Measurements from ENCODE around the gene HSD17B7. TPM values are rescaled to one million over a fixed set of nuclear protein-coding genes. Genes with fewer than 3 reads are reported as not detected.

The HSD17B7 gene
- total RNA-seq, 2 donors from 2014 or later = 13.3 to 18.1 TPM

- Mint-ChIP-seq H3K4me1 (peaks cover 3% of the 10 kb centered on the region), H3K4me3 (no peak overlapping the region), H3K27me3 (peaks cover 18% of the 10 kb centered on the region), H3K36me3 (ENCODE audit: low read depth) (no peaks in the 10 kb centered on the region), H3K27ac (no peak overlapping the region)
- H3K9me3 ChIP-seq (ENCODE audit: control insufficient read depth, low read length, poor library complexity, severe bottlenecking) = no peaks in the 10 kb centered on the region
- ATAC-seq = no peak
- no peak for DNase-seq
Measured at GRCh38 chr1:162855461-162856150, 65.1 kb downstream of the HSD17B7 start.

DNA sequence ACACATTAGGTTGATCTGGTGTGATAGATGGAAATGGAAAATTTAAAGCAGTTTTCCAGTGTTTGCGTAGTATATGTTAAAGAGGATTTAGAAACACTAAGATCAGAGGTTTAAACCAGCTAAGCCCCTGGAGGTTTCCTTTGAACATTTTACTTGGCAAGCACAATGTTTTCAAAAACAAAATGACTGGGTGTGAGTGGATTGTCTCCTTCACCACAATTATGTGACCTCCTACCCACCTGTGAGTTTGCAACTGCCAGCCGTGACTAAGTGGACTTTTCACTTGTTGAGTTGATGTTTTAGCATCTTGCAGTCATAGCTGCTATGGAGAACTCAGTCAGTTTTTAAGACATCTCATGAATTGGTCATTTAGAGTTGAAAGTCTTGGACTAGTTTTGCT is 65.8 kb downstream of the HSD17B7 start:
- H3K9me3 ChIP-seq (ENCODE audit: control insufficient read depth, low read length, poor library complexity, severe bottlenecking) = no peaks in the 10 kb centered on the region
- no peak overlapping the region for H3K27ac Mint-ChIP-seq
- H3K4me3 Mint-ChIP-seq = no peak overlapping the region
- H3K36me3 Mint-ChIP-seq (ENCODE audit: low read depth) = no peaks in the 10 kb centered on the region
- ATAC-seq = no peak
- peaks cover 3% of the 10 kb centered on the region for H3K4me1 Mint-ChIP-seq
- peaks cover 18% of the 10 kb centered on the region for H3K27me3 Mint-ChIP-seq
- DNase-seq = no peak

GRCh38 chr1:162857850-162858249 is 67.3 kb downstream of the HSD17B7 start:
- no peaks in the 10 kb centered on the region for H3K9me3 ChIP-seq (ENCODE audit: control insufficient read depth, low read length, poor library complexity, severe bottlenecking)
- DNase-seq (no peak), ATAC-seq (no peak)
- H3K4me1 Mint-ChIP-seq = peaks cover 3% of the 10 kb centered on the region
- no peak overlapping the region for H3K4me3 Mint-ChIP-seq
- H3K27me3 Mint-ChIP-seq = peaks cover 22% of the 10 kb centered on the region
- peaks cover 3% of the 10 kb centered on the region for H3K36me3 Mint-ChIP-seq (ENCODE audit: low read depth)
- H3K27ac Mint-ChIP-seq = no peak overlapping the region

GRCh38 chr1:162859191-162859590 is 68.7 kb downstream of the HSD17B7 start:
- Mint-ChIP-seq H3K27ac (no peak overlapping the region), H3K4me3 (no peak overlapping the region), H3K27me3 (peaks cover 22% of the 10 kb centered on the region), H3K36me3 (ENCODE audit: low read depth) (peaks cover 3% of the 10 kb centered on the region), H3K4me1 (peaks cover 3% of the 10 kb centered on the region)
- no peak for DNase-seq
- ATAC-seq = no peak
- no peaks in the 10 kb centered on the region for H3K9me3 ChIP-seq (ENCODE audit: control insufficient read depth, low read length, poor library complexity, severe bottlenecking)

DNA sequence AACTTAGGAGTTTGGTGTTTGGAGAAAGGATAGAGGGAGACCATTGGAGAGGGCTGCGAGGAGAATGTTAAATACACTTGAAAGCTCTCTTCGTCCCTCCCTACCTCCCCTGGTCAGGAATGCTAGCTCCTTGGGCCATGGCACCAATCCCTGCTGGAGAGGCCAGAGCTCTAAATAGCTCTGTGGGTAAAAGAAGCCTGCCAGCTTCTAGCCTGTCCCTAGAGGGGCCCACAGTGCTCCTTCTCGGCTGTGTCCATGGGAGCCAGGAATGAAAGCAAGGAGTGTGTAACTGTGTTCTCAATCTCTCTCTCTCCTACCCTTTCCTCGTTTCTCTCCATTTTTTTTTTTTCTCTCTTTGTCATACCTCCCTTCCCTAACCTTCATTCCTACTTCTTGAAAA is 70.6 kb downstream of the HSD17B7 start, which contains the start of gene CCDC190:
CCDC190 (minus strand) TSS at position 75 of the 400 bp plus-strand sequence. CDS start 1,529 bp downstream, outside the sequence.
- Mint-ChIP-seq H3K27ac (no peak within 1 kb of the TSS), H3K27me3 (peaks cover 22% of the 10 kb centered on the region), H3K4me1 (no peaks in the 10 kb centered on the region), H3K4me3 (no peak within 1 kb of the TSS), H3K36me3 (ENCODE audit: low read depth) (peaks cover 3% of the 10 kb centered on the region)
- H3K9me3 ChIP-seq (ENCODE audit: control insufficient read depth, low read length, poor library complexity, severe bottlenecking) = no peaks in the 10 kb centered on the region
- no peak for DNase-seq
- ATAC-seq = no peak

DNA sequence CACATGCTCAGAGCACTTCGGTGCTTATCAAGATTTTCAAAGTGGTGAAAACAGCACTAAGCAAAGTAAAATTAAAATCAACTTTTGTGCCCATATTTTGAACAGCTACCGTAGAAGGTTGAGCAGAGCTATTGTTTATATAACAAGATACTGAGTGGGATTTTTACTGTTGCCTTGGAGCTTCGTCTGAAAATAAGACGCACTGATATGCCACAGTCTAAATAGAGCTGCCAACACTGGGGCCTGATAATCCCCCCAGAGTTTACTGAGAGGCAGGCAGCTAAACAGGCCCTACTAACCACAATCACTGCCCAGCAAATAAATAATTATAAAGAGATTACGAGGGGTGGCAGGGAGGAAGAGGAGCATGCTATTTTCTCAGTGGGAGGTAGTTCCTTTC is 71.1 kb downstream of the HSD17B7 start:
- no peak overlapping the region for H3K27ac Mint-ChIP-seq
- no peak overlapping the region for H3K4me3 Mint-ChIP-seq
- peaks cover 22% of the 10 kb centered on the region for H3K27me3 Mint-ChIP-seq
- peaks cover 3% of the 10 kb centered on the region for H3K36me3 Mint-ChIP-seq (ENCODE audit: low read depth)
- DNase-seq (no peak), ATAC-seq (no peak)
- no peaks in the 10 kb centered on the region for H3K4me1 Mint-ChIP-seq
- H3K9me3 ChIP-seq (ENCODE audit: control insufficient read depth, low read length, poor library complexity, severe bottlenecking) = no peaks in the 10 kb centered on the region

Other genes starting within 250 kb of the HSD17B7 start
- 10 to 100 TPM; 30.8 to 31.5 TPM for gene UAP1, start 229.0 kb upstream of the HSD17B7 start, total RNA-seq
- gene DDR2, start 158.2 kb upstream of the HSD17B7 start, total RNA-seq = under 1 TPM; 0.22 to 0.26 TPM
- not detected for gene CCDC190, start 70.5 kb downstream of the HSD17B7 start, total RNA-seq